Measurements from ENCODE around the gene CLCN6.

DNA sequence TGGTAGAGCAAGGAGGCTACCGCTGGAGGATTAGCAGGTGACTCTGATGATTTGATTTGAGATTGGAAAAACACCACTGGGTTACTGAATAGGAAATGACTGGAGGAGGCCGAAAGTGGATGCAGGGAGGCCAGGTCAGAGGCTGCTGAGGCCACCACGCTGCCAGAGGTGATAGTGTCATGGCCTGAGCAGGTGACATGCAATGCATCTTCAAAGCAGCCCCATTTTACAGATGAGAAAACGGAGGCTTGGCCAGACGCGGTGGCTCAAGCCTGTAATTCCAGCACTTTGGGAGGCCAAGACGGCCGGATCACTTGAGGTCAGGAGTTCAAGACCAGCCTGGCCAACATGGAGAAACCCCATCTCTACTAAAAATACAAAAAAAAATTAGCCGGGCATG is 31.2 kb upstream of the CLCN6 start:
- TF ChIP-seq, protein P1, sequence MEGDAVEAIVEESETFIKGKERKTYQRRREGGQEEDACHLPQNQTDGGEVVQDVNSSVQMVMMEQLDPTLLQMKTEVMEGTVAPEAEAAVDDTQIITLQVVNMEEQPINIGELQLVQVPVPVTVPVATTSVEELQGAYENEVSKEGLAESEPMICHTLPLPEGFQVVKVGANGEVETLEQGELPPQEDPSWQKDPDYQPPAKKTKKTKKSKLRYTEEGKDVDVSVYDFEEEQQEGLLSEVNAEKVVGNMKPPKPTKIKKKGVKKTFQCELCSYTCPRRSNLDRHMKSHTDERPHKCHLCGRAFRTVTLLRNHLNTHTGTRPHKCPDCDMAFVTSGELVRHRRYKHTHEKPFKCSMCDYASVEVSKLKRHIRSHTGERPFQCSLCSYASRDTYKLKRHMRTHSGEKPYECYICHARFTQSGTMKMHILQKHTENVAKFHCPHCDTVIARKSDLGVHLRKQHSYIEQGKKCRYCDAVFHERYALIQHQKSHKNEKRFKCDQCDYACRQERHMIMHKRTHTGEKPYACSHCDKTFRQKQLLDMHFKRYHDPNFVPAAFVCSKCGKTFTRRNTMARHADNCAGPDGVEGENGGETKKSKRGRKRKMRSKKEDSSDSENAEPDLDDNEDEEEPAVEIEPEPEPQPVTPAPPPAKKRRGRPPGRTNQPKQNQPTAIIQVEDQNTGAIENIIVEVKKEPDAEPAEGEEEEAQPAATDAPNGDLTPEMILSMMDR (IDR thresholded peaks at IDR 0.05 in 2 of 3, conservative IDR thresholded peaks at IDR 0.05 in 1 of 3; ENCODE audit: control insufficient read depth in 2 of 3, extremely low read depth in 1 of 3, insufficient read depth in 1 of 3, low read depth in 3 of 3, low read length in 3 of 3): no peak
- TF ChIP-seq, protein P2, sequence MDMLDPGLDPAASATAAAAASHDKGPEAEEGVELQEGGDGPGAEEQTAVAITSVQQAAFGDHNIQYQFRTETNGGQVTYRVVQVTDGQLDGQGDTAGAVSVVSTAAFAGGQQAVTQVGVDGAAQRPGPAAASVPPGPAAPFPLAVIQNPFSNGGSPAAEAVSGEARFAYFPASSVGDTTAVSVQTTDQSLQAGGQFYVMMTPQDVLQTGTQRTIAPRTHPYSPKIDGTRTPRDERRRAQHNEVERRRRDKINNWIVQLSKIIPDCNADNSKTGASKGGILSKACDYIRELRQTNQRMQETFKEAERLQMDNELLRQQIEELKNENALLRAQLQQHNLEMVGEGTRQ (IDR thresholded peaks at IDR 0.05; ENCODE audit: borderline replicate concordance, low read depth, low read length): no peak
- TF ChIP-seq IRF4 (IDR thresholded peaks at IDR 0.05; ENCODE audit: low read depth, low read length): no peak
- TF ChIP-seq YY1 (IDR thresholded peaks at IDR 0.05; ENCODE audit: low read depth, low read length): no peak
- no peak for TF ChIP-seq SREBF2 (IDR thresholded peaks at IDR 0.05; ENCODE audit: low read length)
- no peak for TF ChIP-seq ZSCAN29 (IDR thresholded peaks at IDR 0.05)
- TF ChIP-seq POLR2A (IDR thresholded peaks at IDR 0.05; ENCODE audit: low read depth, low read length): no peak
- TF ChIP-seq PAX5 (IDR thresholded peaks at IDR 0.05; ENCODE audit: borderline replicate concordance, low read depth, low read length): no peak
- TF ChIP-seq, protein P3, sequence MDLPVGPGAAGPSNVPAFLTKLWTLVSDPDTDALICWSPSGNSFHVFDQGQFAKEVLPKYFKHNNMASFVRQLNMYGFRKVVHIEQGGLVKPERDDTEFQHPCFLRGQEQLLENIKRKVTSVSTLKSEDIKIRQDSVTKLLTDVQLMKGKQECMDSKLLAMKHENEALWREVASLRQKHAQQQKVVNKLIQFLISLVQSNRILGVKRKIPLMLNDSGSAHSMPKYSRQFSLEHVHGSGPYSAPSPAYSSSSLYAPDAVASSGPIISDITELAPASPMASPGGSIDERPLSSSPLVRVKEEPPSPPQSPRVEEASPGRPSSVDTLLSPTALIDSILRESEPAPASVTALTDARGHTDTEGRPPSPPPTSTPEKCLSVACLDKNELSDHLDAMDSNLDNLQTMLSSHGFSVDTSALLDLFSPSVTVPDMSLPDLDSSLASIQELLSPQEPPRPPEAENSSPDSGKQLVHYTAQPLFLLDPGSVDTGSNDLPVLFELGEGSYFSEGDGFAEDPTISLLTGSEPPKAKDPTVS (IDR thresholded peaks at IDR 0.05; ENCODE audit: low read depth, low read length): no peak
- no peak for TF ChIP-seq MXI1 (IDR thresholded peaks at IDR 0.05; ENCODE audit: low read depth, low read length)
- no peak for TF ChIP-seq POLR2AphosphoS5 (IDR thresholded peaks at IDR 0.05; ENCODE audit: low read length)
- TF ChIP-seq, protein P4, sequence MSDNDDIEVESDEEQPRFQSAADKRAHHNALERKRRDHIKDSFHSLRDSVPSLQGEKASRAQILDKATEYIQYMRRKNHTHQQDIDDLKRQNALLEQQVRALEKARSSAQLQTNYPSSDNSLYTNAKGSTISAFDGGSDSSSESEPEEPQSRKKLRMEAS (IDR thresholded peaks at IDR 0.05; ENCODE audit: low read depth, low read length): no peak
- no peak for TF ChIP-seq RAD21 (IDR thresholded peaks at IDR 0.05; ENCODE audit: insufficient read depth, low read depth, low read length)
